C4-2B (cell line): ENCODE results near the gene CEP83.
A peak's percentile ranks its signal among the peaks of the same experiment; 100 is the strongest.

Source experiments
- H3K27ac ChIP-seq: fragments of 450-650 bp; 2 replicates; pipeline ENCODE4 v1.5.1; 2017
- CTCF ChIP-seq: fragments of 450-650 bp; conservative IDR thresholded peaks from 2 replicates; pipeline ENCODE4 v1.5.1; 2017; ENCODE audit warnings: mild to moderate bottlenecking
- ZFX ChIP-seq: fragments of 450-650 bp; IDR thresholded peaks from 2 replicates; pipeline ENCODE4 v1.6.1; 2017

The CEP83 gene

GRCh38 chr12:94459728-94460615 lies at the start of gene CEP83:
Gene CEP83 (minus strand): TSS chr12:94459867. CDS start chr12:94412490, 47,377 bp downstream.
- TF ChIP-seq ZFX (no peak), CTCF (no peak)
- peak within 1 kb of the TSS; percentile 78 for H3K27ac ChIP-seq

- no peak overlapping the region for H3K27ac ChIP-seq
- TF ChIP-seq ZFX (no peak), CTCF (no peak)
Observed at GRCh38 chr12:94509317-94509716, 49.6 kb upstream of the CEP83 start.

GRCh38 chr12:94507455-94507854 lies 47.8 kb upstream of the CEP83 start:
- TF ChIP-seq ZFX (no peak), CTCF (no peak)

GRCh38 chr12:94504386-94504785 lies 44.7 kb upstream of the CEP83 start:
- no peak overlapping the region for H3K27ac ChIP-seq
- TF ChIP-seq CTCF (no peak), ZFX (no peak)

More at GRCh38 chr12:94507455-94507854, 47.8 kb upstream of the CEP83 start:
- no peak overlapping the region for H3K27ac ChIP-seq

- TF ChIP-seq ZFX (no peak), CTCF (no peak)
- no peak overlapping the region for H3K27ac ChIP-seq
Observed at GRCh38 chr12:94503619-94504018, 44.0 kb upstream of the CEP83 start.

GRCh38 chr12:94500831-94501567 lies 41.3 kb upstream of the CEP83 start:
- no peak for TF ChIP-seq ZFX
- TF ChIP-seq CTCF: no peak
- H3K27ac ChIP-seq: no peak overlapping the region

GRCh38 chr12:94498698-94499097 lies 39.0 kb upstream of the CEP83 start:
- no peak overlapping the region for H3K27ac ChIP-seq
- TF ChIP-seq CTCF (no peak), ZFX (no peak)
